OCI-LY3 (cell line): Measurements from ENCODE around the gene GARIN3.

Experiments
- CTCF ChIP-seq: fragments of 200-600, 300-600 bp; sonication (generic); IDR thresholded peaks from 2 replicates; pipeline ENCODE4 v1.5.1; 2014; ENCODE audit warnings: antibody characterized with exemption, low read length, low read depth
- EZH2phosphoT487 ChIP-seq: fragments of 200-600 bp; shearing (Covaris generic); IDR thresholded peaks from 2 replicates; pipeline ENCODE4 v1.6.1; 2018; ENCODE audit warnings: antibody characterized with exemption, mixed run types, low read depth

- TF ChIP-seq CTCF (no peak), EZH2phosphoT487 (no peak)
Observed at GRCh38 chr5:157113002-157113401, 53.1 kb downstream of the GARIN3 start.
